H1 (cell line): ENCODE measurements around the gene SLC44A5. TPM values are rescaled to one million over a fixed set of nuclear protein-coding genes. Genes with fewer than 3 reads are reported as not detected.

Source experiments
- ASH2L ChIP-seq: fragments of 200-600, 300-600 bp; sonication (generic); IDR thresholded peaks from one replicate; pipeline ENCODE4 v1.7.1; 2017; ENCODE audit warnings: low read length
- BCL11A ChIP-seq, 2 experiments: IDR thresholded peaks; one replicate each; pipeline ENCODE4 v1.6.1; 2011; ENCODE audit warnings: low read depth in 2 of 2, low read length in 2 of 2, mild to moderate bottlenecking in 2 of 2
- CTBP2 ChIP-seq: IDR thresholded peaks from 2 replicates; pipeline ENCODE4 v1.7.0; 2011; ENCODE audit warnings: borderline replicate concordance, mild to moderate bottlenecking, moderate library complexity, mixed read lengths, low read length; ENCODE audit not compliant: insufficient read depth, insufficient read length
- EGR1 ChIP-seq: IDR thresholded peaks from 2 replicates; pipeline ENCODE4 v1.6.1; 2011; ENCODE audit warnings: low read depth, low read length, borderline replicate concordance
- HDAC6 ChIP-seq: IDR thresholded peaks from one replicate; pipeline ENCODE4 v1.7.1; 2012; ENCODE audit warnings: low read depth, mild to moderate bottlenecking, inconsistent platforms, low read length, moderate library complexity
- POLR2AphosphoS5 ChIP-seq: IDR thresholded peaks from 2 replicates; pipeline ENCODE4 v1.6.1; 2011; ENCODE audit warnings: low read depth, low read length
- SIRT6 ChIP-seq: IDR thresholded peaks from one replicate; pipeline ENCODE4 v1.7.1; 2012; ENCODE audit warnings: low read length, inconsistent platforms
- SIX5 ChIP-seq: IDR thresholded peaks from 2 replicates; pipeline ENCODE4 v1.6.1; 2011; ENCODE audit warnings: mild to moderate bottlenecking, low read depth, low read length
- SP2 ChIP-seq: IDR thresholded peaks from 2 replicates; pipeline ENCODE4 v1.6.1; 2012; ENCODE audit warnings: mild to moderate bottlenecking, low read length, inconsistent platforms
- SP4 ChIP-seq: IDR thresholded peaks from 2 replicates; pipeline ENCODE4 v1.6.1; 2012; ENCODE audit warnings: low read length, inconsistent platforms
- polyA plus RNA-seq, 7 experiments: library from polyadenylated mRNA; depleted of rRNA in 3 of 7; stranded (reverse) in 5 of 7; unstranded in 2 of 7; fragments of >200 nt in 5 of 7; fragments of 200-250 nt in 2 of 7; gene quantifications; 1 replicate in 5 of 7; 2 replicates in 1 of 7; 4 replicates in 1 of 7; pipeline versions ENCODE4 v1.2.1 to v1.2.3, GENCODE V29; 2011 to 2013; ENCODE audit warnings: missing spikeins in 2 of 7, mixed read lengths in 2 of 7
- total RNA-seq: library from RNA; stranded (reverse); fragmentation: NEBNext Ultra II Directional; extraction: Animal tissue kit (Norgen Biotek cat#: 25700); gene quantifications from 2 replicates; pipeline ENCODE4 v1.2.1, GENCODE V29; 2021
- TF ChIP-seq, protein P1 (sequence below): fragments of 300-600 bp; sonication (generic); IDR thresholded peaks from 2 replicates; pipeline ENCODE4 v1.7.1; 2012; ENCODE audit warnings: low read length, moderate library complexity, mild to moderate bottlenecking, inconsistent platforms; ENCODE audit not compliant: insufficient replicate concordance
- TF ChIP-seq, protein P2 (sequence below): IDR thresholded peaks from 2 replicates; pipeline ENCODE4 v1.6.1; 2011; ENCODE audit warnings: low read depth, mild to moderate bottlenecking, low read length; ENCODE audit not compliant: insufficient read depth

Gene SLC44A5
- total and polyA plus RNA-seq, 2 of the 8 experiments (the other 6 are each of a cell fraction or from before 2014, with no cell fraction given), result 1.8 to 3.3 TPM

DNA sequence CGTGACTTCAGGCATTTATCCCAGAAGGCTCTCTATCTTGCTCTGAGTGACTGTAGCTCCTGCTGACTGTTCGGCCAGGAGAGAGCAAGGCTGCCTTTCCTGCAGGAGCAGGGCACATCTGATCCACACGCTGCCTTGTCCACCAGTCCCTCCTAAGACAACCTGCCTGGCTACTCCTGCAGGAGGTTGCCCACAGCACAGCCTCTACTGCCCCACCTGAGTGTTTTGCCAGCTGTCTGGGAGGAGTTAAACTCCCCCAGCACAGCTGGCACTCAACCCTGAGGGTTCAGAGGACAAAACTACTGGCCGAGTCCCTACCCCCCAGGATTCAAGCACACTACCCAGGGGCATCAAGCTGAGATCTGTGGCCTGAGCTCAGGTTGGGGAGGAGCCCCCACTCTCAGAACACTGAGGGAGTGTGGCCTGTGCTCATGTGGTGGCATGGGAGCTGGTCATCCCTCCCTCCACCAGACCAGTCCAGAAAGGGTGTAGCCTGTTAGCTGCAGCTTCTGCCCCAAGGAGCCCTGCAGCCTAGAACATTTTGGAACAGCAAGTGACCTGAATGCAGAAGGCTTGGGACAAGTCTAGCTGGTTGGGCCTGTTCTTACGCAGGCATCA lies 237.3 kb downstream of the SLC44A5 start (continued):
- TF ChIP-seq, protein P1, sequence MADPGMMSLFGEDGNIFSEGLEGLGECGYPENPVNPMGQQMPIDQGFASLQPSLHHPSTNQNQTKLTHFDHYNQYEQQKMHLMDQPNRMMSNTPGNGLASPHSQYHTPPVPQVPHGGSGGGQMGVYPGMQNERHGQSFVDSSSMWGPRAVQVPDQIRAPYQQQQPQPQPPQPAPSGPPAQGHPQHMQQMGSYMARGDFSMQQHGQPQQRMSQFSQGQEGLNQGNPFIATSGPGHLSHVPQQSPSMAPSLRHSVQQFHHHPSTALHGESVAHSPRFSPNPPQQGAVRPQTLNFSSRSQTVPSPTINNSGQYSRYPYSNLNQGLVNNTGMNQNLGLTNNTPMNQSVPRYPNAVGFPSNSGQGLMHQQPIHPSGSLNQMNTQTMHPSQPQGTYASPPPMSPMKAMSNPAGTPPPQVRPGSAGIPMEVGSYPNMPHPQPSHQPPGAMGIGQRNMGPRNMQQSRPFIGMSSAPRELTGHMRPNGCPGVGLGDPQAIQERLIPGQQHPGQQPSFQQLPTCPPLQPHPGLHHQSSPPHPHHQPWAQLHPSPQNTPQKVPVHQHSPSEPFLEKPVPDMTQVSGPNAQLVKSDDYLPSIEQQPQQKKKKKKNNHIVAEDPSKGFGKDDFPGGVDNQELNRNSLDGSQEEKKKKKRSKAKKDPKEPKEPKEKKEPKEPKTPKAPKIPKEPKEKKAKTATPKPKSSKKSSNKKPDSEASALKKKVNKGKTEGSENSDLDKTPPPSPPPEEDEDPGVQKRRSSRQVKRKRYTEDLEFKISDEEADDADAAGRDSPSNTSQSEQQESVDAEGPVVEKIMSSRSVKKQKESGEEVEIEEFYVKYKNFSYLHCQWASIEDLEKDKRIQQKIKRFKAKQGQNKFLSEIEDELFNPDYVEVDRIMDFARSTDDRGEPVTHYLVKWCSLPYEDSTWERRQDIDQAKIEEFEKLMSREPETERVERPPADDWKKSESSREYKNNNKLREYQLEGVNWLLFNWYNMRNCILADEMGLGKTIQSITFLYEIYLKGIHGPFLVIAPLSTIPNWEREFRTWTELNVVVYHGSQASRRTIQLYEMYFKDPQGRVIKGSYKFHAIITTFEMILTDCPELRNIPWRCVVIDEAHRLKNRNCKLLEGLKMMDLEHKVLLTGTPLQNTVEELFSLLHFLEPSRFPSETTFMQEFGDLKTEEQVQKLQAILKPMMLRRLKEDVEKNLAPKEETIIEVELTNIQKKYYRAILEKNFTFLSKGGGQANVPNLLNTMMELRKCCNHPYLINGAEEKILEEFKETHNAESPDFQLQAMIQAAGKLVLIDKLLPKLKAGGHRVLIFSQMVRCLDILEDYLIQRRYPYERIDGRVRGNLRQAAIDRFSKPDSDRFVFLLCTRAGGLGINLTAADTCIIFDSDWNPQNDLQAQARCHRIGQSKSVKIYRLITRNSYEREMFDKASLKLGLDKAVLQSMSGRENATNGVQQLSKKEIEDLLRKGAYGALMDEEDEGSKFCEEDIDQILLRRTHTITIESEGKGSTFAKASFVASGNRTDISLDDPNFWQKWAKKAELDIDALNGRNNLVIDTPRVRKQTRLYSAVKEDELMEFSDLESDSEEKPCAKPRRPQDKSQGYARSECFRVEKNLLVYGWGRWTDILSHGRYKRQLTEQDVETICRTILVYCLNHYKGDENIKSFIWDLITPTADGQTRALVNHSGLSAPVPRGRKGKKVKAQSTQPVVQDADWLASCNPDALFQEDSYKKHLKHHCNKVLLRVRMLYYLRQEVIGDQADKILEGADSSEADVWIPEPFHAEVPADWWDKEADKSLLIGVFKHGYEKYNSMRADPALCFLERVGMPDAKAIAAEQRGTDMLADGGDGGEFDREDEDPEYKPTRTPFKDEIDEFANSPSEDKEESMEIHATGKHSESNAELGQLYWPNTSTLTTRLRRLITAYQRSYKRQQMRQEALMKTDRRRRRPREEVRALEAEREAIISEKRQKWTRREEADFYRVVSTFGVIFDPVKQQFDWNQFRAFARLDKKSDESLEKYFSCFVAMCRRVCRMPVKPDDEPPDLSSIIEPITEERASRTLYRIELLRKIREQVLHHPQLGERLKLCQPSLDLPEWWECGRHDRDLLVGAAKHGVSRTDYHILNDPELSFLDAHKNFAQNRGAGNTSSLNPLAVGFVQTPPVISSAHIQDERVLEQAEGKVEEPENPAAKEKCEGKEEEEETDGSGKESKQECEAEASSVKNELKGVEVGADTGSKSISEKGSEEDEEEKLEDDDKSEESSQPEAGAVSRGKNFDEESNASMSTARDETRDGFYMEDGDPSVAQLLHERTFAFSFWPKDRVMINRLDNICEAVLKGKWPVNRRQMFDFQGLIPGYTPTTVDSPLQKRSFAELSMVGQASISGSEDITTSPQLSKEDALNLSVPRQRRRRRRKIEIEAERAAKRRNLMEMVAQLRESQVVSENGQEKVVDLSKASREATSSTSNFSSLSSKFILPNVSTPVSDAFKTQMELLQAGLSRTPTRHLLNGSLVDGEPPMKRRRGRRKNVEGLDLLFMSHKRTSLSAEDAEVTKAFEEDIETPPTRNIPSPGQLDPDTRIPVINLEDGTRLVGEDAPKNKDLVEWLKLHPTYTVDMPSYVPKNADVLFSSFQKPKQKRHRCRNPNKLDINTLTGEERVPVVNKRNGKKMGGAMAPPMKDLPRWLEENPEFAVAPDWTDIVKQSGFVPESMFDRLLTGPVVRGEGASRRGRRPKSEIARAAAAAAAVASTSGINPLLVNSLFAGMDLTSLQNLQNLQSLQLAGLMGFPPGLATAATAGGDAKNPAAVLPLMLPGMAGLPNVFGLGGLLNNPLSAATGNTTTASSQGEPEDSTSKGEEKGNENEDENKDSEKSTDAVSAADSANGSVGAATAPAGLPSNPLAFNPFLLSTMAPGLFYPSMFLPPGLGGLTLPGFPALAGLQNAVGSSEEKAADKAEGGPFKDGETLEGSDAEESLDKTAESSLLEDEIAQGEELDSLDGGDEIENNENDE, result no peak
- TF ChIP-seq EGR1 (no peak), HDAC6 (no peak), CTBP2 (no peak), SIX5 (no peak), SIRT6 (no peak), SP2 (no peak), BCL11A (IDR thresholded peaks at IDR 0.05; ENCODE audit: low read depth in 2 of 2, low read length in 2 of 2) (no peak), ASH2L (no peak), SP4 (no peak), POLR2AphosphoS5 (no peak)
- TF ChIP-seq, protein P2, sequence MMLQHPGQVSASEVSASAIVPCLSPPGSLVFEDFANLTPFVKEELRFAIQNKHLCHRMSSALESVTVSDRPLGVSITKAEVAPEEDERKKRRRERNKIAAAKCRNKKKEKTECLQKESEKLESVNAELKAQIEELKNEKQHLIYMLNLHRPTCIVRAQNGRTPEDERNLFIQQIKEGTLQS, result no peak
